Measurements from ENCODE around the gene XAGE3. TPM values are rescaled to one million over a fixed set of nuclear protein-coding genes. Genes with fewer than 3 reads are reported as not detected.

Gene XAGE3
- total and polyA plus RNA-seq, 3 donors from 2014 or later, result 0.99 to 2.3 TPM; not detected in 1

DNA sequence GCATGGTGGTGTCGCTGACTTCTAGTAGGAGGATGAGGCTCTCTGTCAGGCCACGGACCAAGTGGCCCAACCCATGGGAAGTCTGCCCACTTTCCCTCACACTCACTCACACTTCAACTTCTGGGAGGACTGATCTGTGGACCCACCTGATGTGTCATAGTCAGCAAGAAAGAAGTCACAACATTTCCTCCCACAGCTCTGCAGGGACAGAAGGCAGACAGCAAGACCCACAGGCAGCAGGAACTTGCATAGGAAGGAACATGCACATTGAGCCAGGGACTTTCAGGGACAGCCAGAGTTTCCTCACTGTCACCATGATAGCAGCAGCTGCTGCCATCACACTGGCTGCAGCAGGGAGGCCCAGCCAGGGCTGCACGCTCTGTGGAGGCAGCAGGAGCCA, 37.3 kb downstream of the XAGE3 start:
- Histone ChIP-seq H3K4me3 (no peak overlapping the region), H3K36me3 (ENCODE audit: low read depth, missing control alignments) (no peaks in the 10 kb centered on the region), H3K9me3 (no peaks in the 10 kb centered on the region), H3K27me3 (no peaks in the 10 kb centered on the region), H3K4me1 (no peaks in the 10 kb centered on the region), H3K27ac (no peak overlapping the region)
- no peak for DNase-seq
- no peak for TF ChIP-seq CTCF (IDR thresholded peaks at IDR 0.05)
- TF ChIP-seq POLR2A (IDR thresholded peaks at IDR 0.05), result no peak
- intact Hi-C loops (cut with DNase I; ENCODE audit: low total_unique reads), result no loop called here
- 60 to 67% methylated on average over 2 of the region's 3 CpGs for WGBS, 2 donors

DNA sequence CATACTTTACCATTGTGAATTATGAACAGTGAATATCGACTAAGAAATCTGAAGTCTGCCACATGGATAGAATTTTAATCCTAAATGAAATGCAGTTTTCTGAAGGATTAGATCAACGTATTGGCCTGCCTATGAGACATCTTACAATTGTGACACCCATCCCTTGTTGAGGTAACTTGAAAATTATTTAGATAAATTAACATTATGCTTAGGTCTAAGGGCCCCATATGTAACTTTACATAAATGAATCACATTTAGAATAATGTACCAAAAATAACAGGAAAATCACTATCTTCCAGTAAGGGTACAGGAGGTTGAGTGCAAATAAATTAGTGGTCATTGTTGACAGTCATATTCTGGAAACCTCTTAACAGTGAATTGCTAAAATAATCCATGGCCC, 43.3 kb downstream of the XAGE3 start:
- intact Hi-C loops (cut with DNase I; ENCODE audit: low total_unique reads), result no loop called here
- no peak for DNase-seq
- TF ChIP-seq CTCF (IDR thresholded peaks at IDR 0.05), result no peak
- no peak for TF ChIP-seq POLR2A (IDR thresholded peaks at IDR 0.05)
- Histone ChIP-seq H3K9me3 (no peaks in the 10 kb centered on the region), H3K36me3 (ENCODE audit: low read depth, missing control alignments) (no peaks in the 10 kb centered on the region), H3K27me3 (no peaks in the 10 kb centered on the region), H3K4me1 (no peaks in the 10 kb centered on the region), H3K27ac (no peak overlapping the region), H3K4me3 (no peak overlapping the region)
- WGBS, 2 donors, result 78 to 87% methylated on average over 2 of the region's 2 CpGs

GRCh38 chrX:52821079-52821760, 46.7 kb downstream of the XAGE3 start:
- intact Hi-C loops (cut with DNase I; ENCODE audit: low total_unique reads), result no loop called here
- TF ChIP-seq POLR2A (IDR thresholded peaks at IDR 0.05) (no peak), CTCF (IDR thresholded peaks at IDR 0.05) (no peak)

GRCh38 chrX:52819788-52820187, 48.1 kb downstream of the XAGE3 start:
- Histone ChIP-seq H3K27ac (no peak overlapping the region), H3K4me3 (no peak overlapping the region), H3K27me3 (no peaks in the 10 kb centered on the region), H3K4me1 (no peaks in the 10 kb centered on the region), H3K9me3 (no peaks in the 10 kb centered on the region), H3K36me3 (ENCODE audit: low read depth, missing control alignments) (no peaks in the 10 kb centered on the region)
- no peak for DNase-seq
- no peak for TF ChIP-seq CTCF (IDR thresholded peaks at IDR 0.05)
- TF ChIP-seq POLR2A (IDR thresholded peaks at IDR 0.05), result no peak
- 57 to 86% methylated on average over 2 to 4 of the region's 4 CpGs for WGBS, 2 donors
- intact Hi-C loops (cut with DNase I; ENCODE audit: low total_unique reads), result no loop called here

More at GRCh38 chrX:52821079-52821760, 46.7 kb downstream of the XAGE3 start:
- Histone ChIP-seq H3K36me3 (ENCODE audit: low read depth, missing control alignments) (no peaks in the 10 kb centered on the region), H3K27ac (no peak overlapping the region), H3K4me1 (no peaks in the 10 kb centered on the region), H3K27me3 (no peaks in the 10 kb centered on the region), H3K9me3 (no peaks in the 10 kb centered on the region), H3K4me3 (no peak overlapping the region)
- no peak for DNase-seq
- WGBS, 2 donors, result 87 to 92% methylated on average over 3 to 11 of the region's 11 CpGs

Other genes with a start within 250 kb of the XAGE3 start
- gene SSX7, start 213.2 kb downstream of the XAGE3 start, total RNA-seq, result not detected
- gene SSX7, start 213.2 kb downstream of the XAGE3 start, polyA plus RNA-seq (ENCODE audit: insufficient read depth, low read depth, low replicate concordance), result not detected
- 1 to 10 TPM in 1 of 2 donors, not detected in 1; 5.6 TPM for gene SSX2, start 160.9 kb downstream of the XAGE3 start, total RNA-seq
- gene SSX2, start 160.9 kb downstream of the XAGE3 start, polyA plus RNA-seq (ENCODE audit: insufficient read depth, low read depth, low replicate concordance), result 9.1 TPM
- gene SSX2B, start 116.8 kb downstream of the XAGE3 start, total RNA-seq, result 10 to 100 TPM; 37.5 to 40.6 TPM
- gene SSX2B, start 116.8 kb downstream of the XAGE3 start, polyA plus RNA-seq (ENCODE audit: insufficient read depth, low read depth, low replicate concordance), result 42.6 TPM
- 1 to 10 TPM; 1.9 to 8.8 TPM for gene SPANXN5, start 70.7 kb downstream of the XAGE3 start, total RNA-seq
- gene SPANXN5, start 70.7 kb downstream of the XAGE3 start, polyA plus RNA-seq (ENCODE audit: insufficient read depth, low read depth, low replicate concordance), result 7.9 TPM
- gene XAGE5, start 56.8 kb downstream of the XAGE3 start, total RNA-seq, result 1 to 10 TPM; 1.2 to 1.5 TPM
- gene XAGE5, start 56.8 kb downstream of the XAGE3 start, polyA plus RNA-seq (ENCODE audit: insufficient read depth, low read depth, low replicate concordance), result 3.3 TPM
- gene FAM156B, start 29.2 kb upstream of the XAGE3 start, total RNA-seq, result 10 to 100 TPM; 73.7 to 82.6 TPM
- gene FAM156B, start 29.2 kb upstream of the XAGE3 start, polyA plus RNA-seq (ENCODE audit: insufficient read depth, low read depth, low replicate concordance), result 21.4 TPM
- gene FAM156A, start 90.4 kb upstream of the XAGE3 start, total RNA-seq, result 10 to 100 TPM; 62.0 to 64.5 TPM
- 25.6 TPM for gene FAM156A, start 90.4 kb upstream of the XAGE3 start, polyA plus RNA-seq (ENCODE audit: insufficient read depth, low read depth, low replicate concordance)
- gene GPR173, start 180.7 kb upstream of the XAGE3 start, total RNA-seq, result 1 to 10 TPM; 2.8 to 3.8 TPM
- 2.4 TPM for gene GPR173, start 180.7 kb upstream of the XAGE3 start, polyA plus RNA-seq (ENCODE audit: insufficient read depth, low read depth, low replicate concordance)
- gene TSPYL2, start 214.3 kb upstream of the XAGE3 start, total RNA-seq, result 100 to 1,000 TPM; 358 to 363 TPM
- 193 TPM for gene TSPYL2, start 214.3 kb upstream of the XAGE3 start, polyA plus RNA-seq (ENCODE audit: insufficient read depth, low read depth, low replicate concordance)
- 10 to 100 TPM; 39.3 to 46.1 TPM for gene KANTR, start 226.1 kb upstream of the XAGE3 start, total RNA-seq
- gene KANTR, start 226.1 kb upstream of the XAGE3 start, polyA plus RNA-seq (ENCODE audit: insufficient read depth, low read depth, low replicate concordance), result 3.0 TPM